Endometrial microvascular endothelial cells (primary cell): Measurements from ENCODE around the gene UBQLN3. TPM values are rescaled to one million over a fixed set of nuclear protein-coding genes. Genes with fewer than 3 reads are reported as not detected.

Experiments
- in situ Hi-C: cut with HindIII; loops from 2 replicates; pipeline ENCODE4 v1.10.0; 2017; ENCODE audit warnings: low sequenced_read_pairs, low pct_unique_long_range_greater_than_20kb; ENCODE audit errors: inconsistent ontology term
- total RNA-seq: library from RNA; depleted of rRNA; stranded (reverse); fragments of >200 nt; gene quantifications from one replicate; pipeline ENCODE4 v1.2.3, GENCODE V29; 2015; ENCODE audit errors: inconsistent ontology term

Gene UBQLN3
- total RNA-seq, 1 donor from 2014 or later, result not detected

DNA sequence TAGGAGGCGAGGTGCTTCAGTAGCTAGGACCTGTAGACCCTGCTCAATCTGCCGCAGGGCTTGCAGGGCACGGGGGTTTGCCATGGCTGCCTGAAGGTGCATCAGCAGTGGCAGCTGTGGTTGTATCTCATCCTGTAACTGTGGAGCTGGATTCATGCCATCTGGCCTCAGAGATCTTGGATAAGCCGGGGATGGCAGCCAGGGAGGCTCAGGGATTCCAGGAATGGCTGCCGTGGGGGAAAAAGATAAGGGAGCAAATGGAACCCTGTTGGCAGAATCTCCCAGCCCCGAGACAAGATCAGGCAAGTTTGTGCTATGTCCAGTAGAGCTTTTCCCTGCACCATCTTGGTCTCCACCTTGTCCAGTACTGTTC, 1.8 kb downstream of the UBQLN3 start:
- in situ Hi-C loops, result no loop called here

DNA sequence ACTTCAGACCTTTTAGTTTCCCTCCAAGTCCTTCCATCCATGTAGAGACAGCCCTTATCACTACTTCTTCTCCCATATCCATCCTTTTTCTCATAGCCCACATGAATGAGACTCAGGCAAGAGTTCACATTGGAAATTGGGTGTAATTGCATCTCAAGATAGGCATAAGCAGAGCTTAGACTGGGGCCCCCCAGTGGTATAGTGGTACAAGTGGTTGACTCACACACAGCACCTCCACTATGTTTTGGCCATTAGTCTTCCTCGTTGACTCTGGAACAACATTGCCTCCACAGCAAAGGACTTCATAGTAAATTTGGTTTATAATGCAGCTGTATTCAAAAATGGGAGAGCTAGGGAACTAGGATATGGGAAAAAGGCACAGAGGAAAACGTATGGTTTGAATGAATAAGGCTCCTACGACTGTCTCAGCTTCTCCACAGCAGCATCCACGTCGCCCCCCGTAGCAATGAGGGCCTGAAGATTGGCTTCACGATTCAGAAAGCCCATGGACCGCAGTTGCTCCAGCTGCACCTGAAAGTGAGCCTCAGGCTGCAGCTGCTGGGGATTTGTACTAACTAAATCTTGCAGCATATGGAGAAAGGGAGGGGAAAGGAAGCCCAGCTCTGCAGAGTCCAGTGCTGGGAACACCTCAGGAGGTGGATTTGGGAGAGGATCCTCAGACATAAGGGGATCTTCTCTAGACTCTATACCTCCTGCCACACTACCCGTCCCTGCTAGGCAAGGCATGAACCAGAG, 2.4 kb downstream of the UBQLN3 start:
- in situ Hi-C loops, result no loop called here

DNA sequence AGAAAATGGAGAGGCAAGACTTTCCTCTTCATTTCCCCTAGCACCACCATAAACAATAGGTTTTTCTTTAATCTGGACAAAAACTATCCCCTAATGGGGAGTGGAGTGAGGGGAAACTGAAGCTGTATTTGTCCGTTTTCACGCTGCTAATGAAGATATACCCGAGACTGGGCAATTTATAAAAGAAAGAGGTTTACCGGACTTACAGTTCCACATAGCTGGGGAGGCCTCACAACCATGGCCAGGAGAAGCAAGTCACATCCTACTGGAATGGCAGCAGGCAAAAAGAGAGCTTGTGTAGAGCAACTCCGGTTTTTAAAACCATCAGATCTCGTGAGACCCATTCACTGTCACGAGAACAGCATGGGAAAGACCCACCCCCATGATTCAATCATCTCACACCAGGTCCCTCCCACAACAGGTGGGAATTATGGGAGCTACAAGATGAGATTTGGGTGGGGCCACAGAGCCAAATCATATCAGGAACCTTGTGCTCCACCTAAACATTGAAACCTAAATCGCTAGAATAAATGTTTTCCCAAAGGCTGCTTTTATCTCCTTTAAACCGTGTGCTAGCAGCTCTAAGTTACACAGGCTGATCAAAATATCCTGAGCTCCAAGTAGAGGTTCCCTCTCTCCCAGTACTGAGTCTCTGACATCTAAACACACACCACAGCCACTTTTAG, 4.3 kb downstream of the UBQLN3 start:
- in situ Hi-C loops, result no loop called here

DNA sequence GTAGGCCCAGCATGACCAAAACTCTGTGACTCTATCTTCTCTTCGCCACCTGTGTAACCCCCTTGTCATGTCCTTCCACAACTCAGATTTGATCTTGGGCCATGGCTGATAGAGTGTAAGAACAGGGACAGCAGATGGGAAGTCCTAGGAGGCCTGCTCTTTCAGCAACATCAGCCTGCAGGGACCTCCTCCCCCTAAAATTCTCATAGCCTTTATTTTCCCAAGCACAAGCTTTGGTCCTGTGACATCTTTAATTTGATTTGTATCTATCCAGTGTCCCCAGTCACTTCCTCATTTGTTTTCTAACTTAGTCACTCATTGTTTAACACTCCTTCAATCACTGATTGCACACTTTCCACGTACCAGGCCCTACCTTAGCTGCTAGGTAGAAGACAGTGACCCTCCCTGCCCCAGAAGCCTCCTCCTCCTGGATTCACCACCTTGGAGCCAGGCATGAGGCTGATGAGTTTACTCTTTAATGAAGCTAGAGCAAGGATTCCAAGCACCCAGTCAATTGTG, 5.3 kb downstream of the UBQLN3 start:
- in situ Hi-C loops, result no loop called here

DNA sequence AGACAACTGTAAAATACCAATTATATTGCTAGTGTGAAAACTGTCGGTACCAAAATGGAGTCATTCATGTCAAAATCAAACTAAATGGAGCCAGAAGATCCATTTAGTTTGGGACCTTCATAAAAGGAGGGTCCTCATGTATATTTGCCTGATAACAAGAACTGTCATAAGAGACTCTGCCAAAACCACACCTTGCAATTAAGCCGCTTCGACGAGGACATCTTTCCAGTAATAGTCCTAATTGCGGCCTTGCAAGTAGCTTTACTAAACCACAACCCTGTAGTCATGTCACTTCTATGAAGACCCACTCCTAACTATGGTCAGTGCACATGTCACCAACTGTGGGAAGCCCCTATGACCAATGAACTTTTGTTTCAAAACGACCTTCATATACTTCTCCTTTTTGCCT, 9.4 kb downstream of the UBQLN3 start:
- in situ Hi-C loops, result no loop called here

DNA sequence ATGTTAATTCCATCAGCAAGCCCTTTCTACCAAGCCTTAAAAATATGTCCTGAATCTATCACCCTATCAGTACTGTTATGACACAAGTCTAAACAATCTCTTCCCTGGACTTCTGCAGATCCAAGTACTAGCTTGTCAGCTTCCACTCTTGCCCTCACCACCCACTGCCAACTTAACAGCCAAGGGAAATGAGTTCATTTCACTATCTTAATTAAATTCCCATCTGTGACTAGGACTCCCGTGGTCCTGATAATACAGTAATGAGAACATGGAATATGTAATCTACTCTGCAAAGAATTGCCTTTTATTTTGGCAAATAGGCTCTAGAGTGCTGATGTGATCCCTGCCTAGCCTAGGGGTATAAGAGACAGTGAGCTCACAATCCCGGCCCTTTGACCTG, 10.1 kb downstream of the UBQLN3 start:
- in situ Hi-C loops, result no loop called here

DNA sequence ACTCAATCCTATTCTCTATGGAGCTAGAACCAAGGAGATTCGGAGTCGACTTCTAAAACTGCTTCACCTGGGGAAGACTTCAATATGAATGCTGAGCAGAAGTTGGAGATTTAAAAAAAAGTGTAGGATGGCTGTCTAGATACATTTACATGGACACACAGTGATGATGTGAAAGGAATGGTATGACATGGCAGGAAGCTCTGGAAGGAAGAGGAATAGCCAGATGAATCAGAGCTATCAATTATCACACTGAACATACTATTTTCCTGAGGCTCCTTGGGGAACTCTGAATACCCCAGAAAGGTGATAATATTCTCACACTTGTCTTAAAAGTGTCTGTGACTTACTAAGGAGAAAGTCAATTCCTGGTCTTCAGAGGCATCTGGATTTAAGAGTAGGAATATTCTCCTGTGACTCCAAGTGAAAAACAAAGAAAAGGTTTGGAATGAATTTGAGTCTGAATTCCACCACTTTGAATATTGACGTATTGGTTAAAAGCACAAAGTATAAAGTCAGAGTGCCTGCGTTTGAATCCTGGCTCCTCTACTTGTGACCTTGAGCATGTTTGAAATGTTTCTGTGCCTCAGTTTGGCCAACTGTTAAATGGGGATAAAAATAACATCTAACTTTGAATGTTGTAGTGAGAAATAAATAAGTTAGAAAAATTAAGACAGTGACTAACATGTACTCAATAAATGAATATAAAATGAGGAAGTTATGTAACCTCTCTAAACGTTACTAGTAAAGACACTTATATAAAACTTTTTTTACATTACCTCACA, 20.0 kb downstream of the UBQLN3 start:
- in situ Hi-C loops, result no loop called here

DNA sequence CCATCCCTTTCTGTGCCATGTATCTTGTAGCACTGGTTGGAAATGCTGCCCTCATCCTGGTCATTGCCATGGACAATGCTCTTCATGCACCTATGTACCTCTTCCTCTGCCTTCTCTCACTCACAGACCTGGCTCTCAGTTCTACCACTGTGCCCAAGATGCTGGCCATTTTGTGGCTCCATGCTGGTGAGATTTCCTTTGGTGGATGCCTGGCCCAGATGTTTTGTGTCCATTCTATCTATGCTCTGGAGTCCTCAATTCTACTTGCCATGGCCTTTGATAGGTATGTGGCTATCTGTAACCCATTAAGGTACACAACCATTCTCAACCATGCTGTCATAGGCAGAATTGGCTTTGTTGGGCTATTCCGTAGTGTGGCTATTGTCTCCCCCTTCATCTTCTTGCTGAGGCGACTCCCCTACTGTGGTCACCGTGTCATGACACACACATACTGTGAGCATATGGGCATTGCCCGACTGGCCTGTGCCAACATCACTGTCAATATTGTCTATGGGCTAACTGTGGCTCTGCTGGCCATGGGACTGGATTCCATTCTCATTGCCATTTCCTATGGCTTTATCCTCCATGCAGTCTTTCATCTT, 20.9 kb downstream of the UBQLN3 start:
- in situ Hi-C loops, result no loop called here

DNA sequence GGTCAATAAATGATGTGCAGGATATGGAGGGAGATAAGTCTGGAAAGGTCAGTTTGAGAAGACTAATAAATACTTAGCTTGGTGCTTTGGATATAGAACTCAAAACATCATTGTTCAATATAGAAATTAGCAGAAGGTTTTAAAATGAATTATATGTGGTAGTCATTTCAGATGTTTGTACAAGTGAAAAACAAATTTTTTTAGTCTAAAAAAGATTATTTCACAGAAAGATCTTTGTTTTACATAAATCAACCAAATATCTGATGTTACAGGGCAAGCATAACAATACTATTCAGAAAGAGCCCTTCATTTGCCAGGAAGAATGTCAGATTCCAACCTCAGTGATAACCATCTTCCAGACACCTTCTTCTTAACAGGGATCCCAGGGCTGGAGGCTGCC, 21.4 kb downstream of the UBQLN3 start, which contains the start of gene OR52D1:
Gene OR52D1, plus strand, starts transcription at position 301 of the 400 bp plus-strand sequence. Its CDS starts 22 bp downstream, at position 323.
- in situ Hi-C loops, result no loop called here

DNA sequence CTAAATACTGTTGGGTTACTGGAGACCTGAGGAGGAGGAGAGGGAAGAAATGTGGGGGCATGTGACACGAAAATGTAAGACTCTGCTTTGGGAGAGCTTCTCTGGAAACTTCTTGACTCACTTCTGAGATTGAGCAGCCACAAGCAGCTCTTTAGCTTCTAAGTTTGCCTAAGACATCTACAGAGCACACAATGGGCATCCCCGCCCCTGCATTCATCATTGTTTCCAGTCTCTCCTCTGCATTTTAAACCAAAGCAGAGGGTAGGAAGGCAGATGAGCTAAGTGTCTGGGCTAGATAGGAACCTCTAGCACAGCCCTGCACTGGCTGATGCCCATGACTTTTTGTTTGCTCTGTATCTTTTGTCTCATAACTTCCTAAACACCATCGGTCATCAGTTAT, 23.3 kb downstream of the UBQLN3 start:
- in situ Hi-C loops, result no loop called here

DNA sequence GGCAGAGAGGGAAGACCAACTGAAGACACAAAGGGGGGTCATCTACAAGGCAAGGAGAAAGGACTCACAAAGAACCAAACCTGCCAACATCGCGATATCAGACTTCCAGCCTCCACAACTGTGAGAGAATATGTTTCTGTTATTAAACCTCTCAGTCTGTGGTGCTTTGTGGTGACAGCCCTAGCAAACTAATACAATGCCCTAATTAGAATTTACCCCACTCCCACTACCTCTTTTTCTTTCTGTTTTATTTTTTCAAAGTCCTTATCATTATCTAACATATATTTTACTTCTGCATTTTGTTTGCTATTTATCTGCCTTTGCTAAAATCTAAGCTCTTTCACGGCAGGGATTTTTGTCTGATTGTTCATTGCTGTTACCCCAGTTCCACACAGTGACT, 23.8 kb downstream of the UBQLN3 start:
- in situ Hi-C loops, result no loop called here

DNA sequence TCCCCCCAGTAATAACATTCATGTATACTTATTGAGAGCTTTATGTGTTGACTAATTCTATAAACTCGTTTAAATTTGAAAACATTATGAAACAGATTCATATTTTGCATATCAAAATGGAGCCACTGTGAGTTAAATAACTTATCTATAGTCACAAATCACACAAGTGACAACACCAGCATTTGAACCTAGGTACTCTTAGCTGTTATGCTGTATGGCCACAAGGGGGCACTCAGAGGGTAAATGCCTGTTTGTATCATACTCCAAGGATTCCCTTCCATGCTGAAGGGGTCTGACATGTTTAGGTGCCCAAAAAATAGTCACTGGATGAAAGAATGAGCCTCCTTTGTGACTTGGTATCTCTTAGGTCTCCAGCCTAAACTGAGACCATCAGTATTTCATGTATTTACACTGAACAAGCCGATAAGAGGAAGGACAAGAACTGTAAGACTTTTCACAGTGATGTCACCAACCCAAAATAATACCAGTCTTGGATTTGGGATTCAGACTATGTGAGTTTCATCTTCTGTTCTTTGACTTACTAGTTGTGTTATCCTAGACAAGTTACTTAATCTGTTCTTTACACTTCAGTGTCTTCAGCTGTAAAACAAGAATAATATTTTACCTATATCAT, 33.5 kb downstream of the UBQLN3 start:
- in situ Hi-C loops, result no loop called here

DNA sequence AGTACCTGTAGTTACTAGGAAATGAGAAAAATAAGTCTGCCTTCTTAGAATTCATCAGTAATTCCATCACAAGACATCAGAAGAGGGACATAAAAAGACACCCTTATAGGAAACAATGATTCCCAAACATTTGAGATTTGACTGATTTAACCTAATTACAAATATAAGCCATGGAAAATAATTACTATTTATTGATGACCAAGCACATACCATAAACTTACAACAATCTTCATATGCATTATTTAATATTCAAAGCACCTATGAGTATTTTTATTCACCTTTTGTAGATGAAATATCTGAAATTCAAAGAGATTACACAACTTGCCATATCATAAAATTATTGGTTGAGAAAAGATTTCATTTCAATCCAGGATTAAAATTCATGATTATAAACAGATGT, 35.8 kb downstream of the UBQLN3 start:
- in situ Hi-C loops, result no loop called here

DNA sequence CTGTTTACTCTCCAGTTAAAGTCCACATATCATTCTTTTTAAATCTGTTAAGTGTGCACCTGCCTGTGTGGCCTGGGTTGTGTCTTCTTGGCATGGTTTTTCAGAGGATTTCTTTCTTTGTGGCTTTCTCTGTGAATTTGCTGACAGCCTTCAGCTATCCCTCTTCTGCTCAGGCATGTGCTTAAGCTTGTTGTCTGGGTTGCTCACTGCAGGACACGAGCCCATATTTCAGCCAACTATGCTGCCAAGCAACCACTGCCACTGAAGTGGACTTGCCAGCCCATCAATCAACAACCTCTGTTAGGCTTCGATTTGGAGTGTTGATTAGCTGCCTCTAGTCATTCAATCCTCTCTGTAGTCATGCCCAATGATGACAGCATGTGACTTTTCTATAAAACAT, 42.2 kb downstream of the UBQLN3 start:
- in situ Hi-C loops, result no loop called here

DNA sequence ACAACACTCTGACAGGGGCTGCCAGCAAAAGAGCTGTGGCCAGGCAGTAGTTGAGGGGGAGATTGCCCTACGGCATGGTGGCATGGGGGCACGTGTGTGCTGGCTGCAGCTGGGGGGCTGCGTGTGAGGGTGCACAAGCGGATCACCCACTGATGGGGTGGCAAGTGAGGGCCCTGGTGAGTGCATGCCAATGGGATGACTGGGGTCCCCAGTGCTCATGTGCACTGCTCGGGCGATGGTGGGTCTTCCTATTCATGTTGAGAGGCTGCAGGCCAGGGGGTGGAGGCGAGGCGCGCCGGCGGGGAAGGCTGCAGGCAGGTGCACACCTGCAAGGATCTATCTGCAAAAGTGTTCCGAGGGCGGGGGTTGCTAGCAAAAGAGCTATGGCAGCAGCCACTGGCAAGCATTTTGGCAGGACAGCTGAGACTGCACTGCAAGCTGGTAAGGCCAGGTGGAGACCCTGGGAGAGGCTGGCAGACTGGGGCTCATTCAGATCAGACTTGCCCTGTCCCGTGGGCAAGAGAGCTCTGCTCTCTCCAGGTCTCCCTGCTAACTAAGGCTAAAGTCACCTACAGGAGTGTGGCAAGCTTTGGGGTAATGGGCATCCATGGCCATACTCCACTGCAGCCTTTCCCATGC, 48.7 kb downstream of the UBQLN3 start:
- in situ Hi-C loops, result no loop called here
